Endothelial cell of umbilical vein (primary cell): Measurements from ENCODE around the gene MTFR1L. TPM values are rescaled to one million over a fixed set of nuclear protein-coding genes. Genes with fewer than 3 reads are reported as not detected.

Source experiments
- BruUV-seq: library from RNA; stranded (reverse); fragments of 400-500 nt; replicated peaks from 2 replicates; lab custom pipeline; 2021; lab: Mats Ljungman, UMichigan
- CTCF ChIA-PET: fragments of 300-600, 350-600 bp; sonication (Branson Sonifier 250); formaldehyde crosslinking; loops from one replicate; lab custom pipeline; 2021; ENCODE audit warnings: antibody characterized with exemption, inconsistent platforms; lab: Charles Lee
- POLR2A ChIA-PET: fragments of 300-600, 350-600 bp; sonication (Branson Sonifier 250); formaldehyde crosslinking; loops from one replicate; lab custom pipeline; 2021; ENCODE audit warnings: antibody characterized with exemption, inconsistent platforms; lab: Charles Lee
- DNase-seq: peaks from one replicate; pipeline ENCODE4 v3.0.0-alpha.2; 2011; ENCODE audit warnings: low read depth, low spot score
- FAIRE-seq: peaks from 2 replicates; lab custom pipeline; 2011; peaks lifted over from hg19 to GRCh38; lab: Jason Lieb, UNC
- H2AFZ ChIP-seq: 2 replicates; pipeline ENCODE4 v1.6.0; 2012; ENCODE audit warnings: low read depth, low read length, control low read depth, inconsistent platforms
- H3K27ac ChIP-seq: 2 replicates; pipeline ENCODE4 v1.5.1; 2011; ENCODE audit warnings: low read depth, mild to moderate bottlenecking, control low read depth, low read length, moderate library complexity; ENCODE audit not compliant: insufficient read depth
- H3K27me3 ChIP-seq, 2 experiments: 2 replicates each; pipeline versions ENCODE4 v1.6.0 to v1.6.1; 2011; ENCODE audit warnings: low read length in 2 of 2, mixed read lengths in 1 of 2; ENCODE audit not compliant: control insufficient read depth in 2 of 2, insufficient read depth in 2 of 2
- H3K36me3 ChIP-seq, 2 experiments: 2 replicates in 1 of 2; 3 replicates in 1 of 2; pipeline ENCODE4 v1.5.1; 2011; ENCODE audit warnings: low read length in 2 of 2, mild to moderate bottlenecking in 1 of 2, moderate library complexity in 1 of 2; ENCODE audit not compliant: control insufficient read depth in 2 of 2, insufficient read depth in 2 of 2; ENCODE audit errors: extremely low read depth in 1 of 2
- H3K4me1 ChIP-seq: 3 replicates; pipeline ENCODE4 v1.5.1; 2011; ENCODE audit warnings: mild to moderate bottlenecking, low read length; ENCODE audit not compliant: control insufficient read depth, insufficient read depth; ENCODE audit errors: extremely low read depth
- H3K4me2 ChIP-seq: 2 replicates; pipeline ENCODE4 v1.6.1; 2011; ENCODE audit warnings: low read length, control low read depth, mixed read lengths; ENCODE audit not compliant: insufficient read depth
- H3K4me3 ChIP-seq, 3 experiments: fragments of 200-600 bp in 1 of 3; sonication (generic), shearing (Covaris generic) in 1 of 3; replicated peaks in 1 of 3; 2 replicates each; pipeline ENCODE4 v1.5.1; 2011 to 2016; ENCODE audit warnings: control low read depth in 3 of 3, low read length in 3 of 3, mild to moderate bottlenecking in 2 of 3, inconsistent platforms in 1 of 3, low read depth in 1 of 3, moderate library complexity in 1 of 3; ENCODE audit not compliant: insufficient read depth in 1 of 3
- H3K79me2 ChIP-seq: 2 replicates; pipeline ENCODE4 v1.6.0; 2012; ENCODE audit warnings: low read length, inconsistent platforms; ENCODE audit not compliant: control insufficient read depth, insufficient read depth
- H3K9ac ChIP-seq: replicated peaks from 2 replicates; pipeline ENCODE3; 2011; ENCODE audit warnings: low read length, control low read depth; ENCODE audit not compliant: insufficient read depth; ENCODE audit errors: extremely low read depth
- H3K9me1 ChIP-seq: replicated peaks from 3 replicates; pipeline ENCODE4 v1.6.0; 2011; ENCODE audit warnings: mild to moderate bottlenecking, low read length; ENCODE audit not compliant: control insufficient read depth, insufficient read depth; ENCODE audit errors: extremely low read depth
- H3K9me3 ChIP-seq: replicated peaks from 2 replicates; pipeline ENCODE4 v1.5.1; 2012; ENCODE audit warnings: low read length, inconsistent platforms; ENCODE audit not compliant: control insufficient read depth, insufficient read depth
- H4K20me1 ChIP-seq: replicated peaks from 2 replicates; pipeline ENCODE3; 2011; ENCODE audit warnings: mild to moderate bottlenecking, low read length; ENCODE audit not compliant: control insufficient read depth, insufficient read depth; ENCODE audit errors: extremely low read depth
- CTCF ChIP-seq, 2 donors: IDR thresholded peaks; 1 replicate in 1 of 2; 2 replicates in 1 of 2; pipeline ENCODE4 v1.5.1; 2011; ENCODE audit warnings: low read length in 2 of 2, mild to moderate bottlenecking in 2 of 2, moderate library complexity in 2 of 2, control low read depth in 1 of 2, inconsistent platforms in 1 of 2, low read depth in 1 of 2; ENCODE audit not compliant: insufficient read depth in 1 of 2; ENCODE audit errors: extremely low read depth in 1 of 2
- EZH2 ChIP-seq: IDR thresholded peaks from 2 replicates; pipeline ENCODE4 v1.6.1; 2012; ENCODE audit warnings: borderline replicate concordance, low read depth, mild to moderate bottlenecking, moderate library complexity, low read length, inconsistent platforms; ENCODE audit not compliant: severe bottlenecking
- FOS ChIP-seq: IDR thresholded peaks from 2 replicates; pipeline ENCODE4 v1.6.1; 2011; ENCODE audit warnings: mild to moderate bottlenecking, low read length, moderate library complexity, borderline replicate concordance; ENCODE audit not compliant: insufficient read depth
- GATA2 ChIP-seq: IDR thresholded peaks from 2 replicates; pipeline ENCODE4 v1.7.0; 2011; ENCODE audit warnings: low read depth, mild to moderate bottlenecking, moderate library complexity, mixed read lengths, low read length; ENCODE audit not compliant: insufficient read length, insufficient read depth
- JUN ChIP-seq: IDR thresholded peaks from 2 replicates; pipeline ENCODE4 v1.6.1; 2011; ENCODE audit warnings: borderline replicate concordance, low read depth; ENCODE audit not compliant: insufficient read length, insufficient read depth
- MAX ChIP-seq: IDR thresholded peaks from 2 replicates; pipeline ENCODE4 v1.6.1; 2011; ENCODE audit not compliant: insufficient read depth, insufficient read length
- MYC ChIP-seq: IDR thresholded peaks from one replicate; pipeline ENCODE4 v1.6.1; 2011; ENCODE audit warnings: mild to moderate bottlenecking, low read depth, low read length
- POLR2A ChIP-seq: IDR thresholded peaks from 2 replicates; pipeline ENCODE4 v1.6.1; 2012; ENCODE audit warnings: low read depth, mild to moderate bottlenecking, control low read depth, low read length
- POLR2AphosphoS5 ChIP-seq: IDR thresholded peaks from 2 replicates; pipeline ENCODE4 v1.6.1; 2012; ENCODE audit warnings: low read depth, mild to moderate bottlenecking, control low read depth, low read length, moderate library complexity; ENCODE audit not compliant: insufficient read depth
- dilution Hi-C: fragments of 300-500 bp; cut with MboI; formaldehyde crosslinking; loops from one replicate; pipeline ENCODE4 v1.15.0; 2019; ENCODE audit warnings: low sequenced_read_pairs; ENCODE audit not compliant: extremely low pct_ligation_motif_present
- intact Hi-C: fragments of 100-400 bp; cut with micrococcal nuclease; formaldehyde crosslinking; loops from one replicate; pipeline ENCODE4 v1.10.0; 2022
- polyA plus RNA-seq, 4 experiments: library from polyadenylated mRNA; depleted of rRNA in 3 of 4; stranded (reverse) in 3 of 4; unstranded in 1 of 4; fragments of >200 nt; gene quantifications; 2 replicates each; pipeline versions ENCODE4 v1.2.1 to v1.2.3, GENCODE V29; 2011 to 2012; ENCODE audit warnings: missing spikeins in 1 of 4
- total RNA-seq: library from RNA; stranded (reverse); gene quantifications from 2 replicates; pipeline ENCODE4 v1.2.3, GENCODE V29; 2021

MTFR1L gene
- total and polyA plus RNA-seq, 2 donors (not counting 3 experiments of a cell fraction or from before 2014, with no cell fraction given), result 34.8 to 45.5 TPM

GRCh38 chr1:25872713-25873112 lies 53.0 kb downstream of the MTFR1L start:
- dilution Hi-C loops, result no loop called here
- CTCF ChIA-PET, result no interaction called here

More at GRCh38 chr1:25872713-25873112, 53.0 kb downstream of the MTFR1L start:
- POLR2A ChIA-PET, result interaction anchor here (0.7 kb wide), 1 partner anchor 79 kb away, joined by 6 read pairs; no protein-coding TSS in a partner anchor
- no peak overlapping the region for H2AFZ ChIP-seq
- no peaks in the 10 kb centered on the region for H3K9me3 ChIP-seq
- H4K20me1 ChIP-seq, result no peaks in the 10 kb centered on the region
- no peaks in the 10 kb centered on the region for H3K36me3 ChIP-seq
- no peaks in the 10 kb centered on the region for H3K9me1 ChIP-seq
- H3K79me2 ChIP-seq, result no peaks in the 10 kb centered on the region
- no peak overlapping the region for H3K27ac ChIP-seq
- H3K4me3 ChIP-seq, result no peak overlapping the region
- no peak overlapping the region for H3K9ac ChIP-seq
- no peaks in the 10 kb centered on the region for H3K27me3 ChIP-seq
- TF ChIP-seq CTCF (IDR thresholded peaks at IDR 0.05; ENCODE audit: extremely low read depth in 1 of 2, insufficient read depth in 1 of 2, low read depth in 1 of 2, low read length in 2 of 2) (no peak), EZH2 (no peak), FOS (no peak), MYC (no peak), JUN (no peak), MAX (no peak), GATA2 (no peak), POLR2A (no peak), POLR2AphosphoS5 (no peak)
- no peak for FAIRE-seq
- H3K4me2 ChIP-seq, result no peak overlapping the region
- BruUV-seq, result no TSS peak
- DNase-seq, result no peak
- peaks cover 16% of the 10 kb centered on the region for H3K4me1 ChIP-seq
- intact Hi-C loops, result no loop called here
